HG02970 (cell line): ENCODE results near the gene FHIT.

Source experiments
- ATAC-seq: cut with Tn5 transposase; IDR thresholded peaks from one replicate; pipeline ENCODE4 v1.9.1; 2021; ENCODE audit warnings: mild to moderate bottlenecking, moderate library complexity, moderate number of reproducible peaks; ENCODE audit not compliant: unreplicated experiment, low FRiP score

FHIT gene

DNA sequence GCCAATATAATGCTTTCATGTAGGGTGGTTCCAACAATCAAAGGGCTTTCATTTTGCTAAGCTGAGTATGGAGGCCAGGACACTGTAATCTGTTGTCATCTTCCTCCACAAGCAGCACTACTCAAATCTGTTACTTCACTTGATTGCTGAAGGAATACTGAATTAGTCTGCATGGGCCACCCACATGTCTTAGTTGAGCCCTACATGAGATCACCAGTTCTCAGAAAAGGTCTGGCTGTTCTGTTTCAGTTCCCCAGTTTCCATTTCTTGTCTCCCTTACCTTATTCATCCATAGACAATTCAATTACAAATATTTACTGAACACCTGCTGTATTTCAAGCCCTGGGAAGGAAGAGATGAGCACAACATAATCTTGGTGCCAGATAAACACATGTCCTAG, 119.2 kb downstream of the FHIT start:
- ATAC-seq = no peak

DNA sequence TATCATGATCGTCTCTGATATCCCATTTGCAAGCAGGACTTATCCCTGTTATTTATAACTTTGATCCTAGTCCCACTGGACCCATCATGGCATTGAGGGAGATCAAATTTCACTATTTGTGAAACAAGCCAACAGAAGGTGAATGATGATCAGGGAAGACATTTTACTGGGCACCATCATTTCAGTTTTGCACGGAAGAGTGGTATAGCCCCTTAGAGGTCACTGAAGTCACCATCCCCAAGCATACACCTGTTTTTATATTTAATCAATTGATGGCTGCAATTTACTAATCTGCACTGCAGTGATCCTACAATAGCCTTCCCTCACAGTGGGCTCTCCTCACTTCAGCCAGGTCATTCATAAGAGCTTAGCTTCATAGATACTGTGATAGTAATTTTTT, 132.4 kb downstream of the FHIT start:
- ATAC-seq = no peak

DNA sequence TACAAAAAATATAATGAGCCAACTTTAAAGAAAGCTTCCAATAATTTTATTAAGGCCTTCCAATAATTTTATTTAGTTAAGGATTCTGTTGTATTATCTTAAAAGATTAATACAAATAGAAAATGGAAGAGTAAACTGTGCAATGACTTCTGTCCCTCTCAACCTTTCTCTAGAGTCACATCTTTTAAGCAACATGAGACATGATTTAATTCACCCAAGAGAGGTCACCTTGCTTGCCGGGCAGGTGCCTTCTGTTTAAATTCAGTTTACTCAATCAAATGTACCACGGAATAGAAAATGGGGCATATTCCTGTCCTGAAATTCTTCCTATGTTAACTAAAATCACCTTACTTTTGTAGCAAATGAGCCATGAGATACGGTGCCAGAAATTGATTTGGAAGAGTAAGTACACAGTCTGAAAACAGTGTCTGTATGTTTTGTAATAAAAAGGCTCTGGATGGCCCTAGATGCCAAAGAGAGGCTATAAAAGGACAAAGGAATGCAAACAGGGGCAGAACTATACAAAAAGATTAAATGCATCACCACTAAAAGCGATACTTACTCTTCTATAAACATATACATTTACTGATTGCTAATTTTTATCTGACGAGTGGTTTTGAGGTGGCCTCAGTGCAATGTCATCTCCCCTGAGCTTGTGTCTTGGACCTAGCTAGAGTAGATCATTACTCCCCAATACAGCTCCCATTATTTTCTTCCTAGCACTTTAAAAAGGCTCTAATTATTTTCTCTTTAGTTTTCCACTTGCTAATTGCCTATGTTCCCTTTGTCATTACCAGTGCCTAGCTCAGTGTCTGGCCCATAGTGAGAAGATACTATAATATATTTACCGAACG, 134.0 kb downstream of the FHIT start:
- no peak for ATAC-seq

DNA sequence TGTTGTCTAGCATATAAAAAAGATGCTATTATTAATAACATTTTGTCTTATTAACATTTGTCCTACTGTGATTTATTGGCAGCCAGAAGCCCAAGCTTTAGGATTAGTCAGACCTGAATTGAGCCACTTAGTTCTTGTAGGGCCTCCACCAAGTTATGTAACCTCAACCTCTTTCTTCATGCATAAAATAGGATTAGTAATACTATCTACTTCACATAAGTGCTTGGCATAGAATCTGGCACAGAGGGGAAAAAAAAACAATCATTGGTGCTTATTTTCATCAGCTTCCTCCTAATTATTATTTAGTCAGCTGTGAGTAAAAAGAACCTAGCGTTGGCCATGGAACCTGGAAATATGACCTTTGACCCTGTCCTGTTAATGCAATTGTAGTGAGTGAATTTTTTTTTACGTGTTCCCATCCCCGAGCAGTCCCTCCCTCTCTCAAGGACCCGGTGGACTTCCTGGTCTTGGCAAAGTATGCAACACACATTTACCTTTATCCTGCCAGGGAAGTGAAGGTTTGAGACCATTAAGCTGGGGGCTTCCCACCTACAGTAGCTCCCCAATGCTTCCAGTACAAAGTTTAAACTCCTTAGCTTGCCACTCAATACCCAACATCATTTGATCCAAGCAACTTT, 136.8 kb downstream of the FHIT start:
- no peak for ATAC-seq

- ATAC-seq = no peak
Observed at GRCh38 chr3:61111825-61112224, 139.4 kb downstream of the FHIT start.

- ATAC-seq = no peak
Observed at GRCh38 chr3:61110576-61110975, 140.7 kb downstream of the FHIT start.

DNA sequence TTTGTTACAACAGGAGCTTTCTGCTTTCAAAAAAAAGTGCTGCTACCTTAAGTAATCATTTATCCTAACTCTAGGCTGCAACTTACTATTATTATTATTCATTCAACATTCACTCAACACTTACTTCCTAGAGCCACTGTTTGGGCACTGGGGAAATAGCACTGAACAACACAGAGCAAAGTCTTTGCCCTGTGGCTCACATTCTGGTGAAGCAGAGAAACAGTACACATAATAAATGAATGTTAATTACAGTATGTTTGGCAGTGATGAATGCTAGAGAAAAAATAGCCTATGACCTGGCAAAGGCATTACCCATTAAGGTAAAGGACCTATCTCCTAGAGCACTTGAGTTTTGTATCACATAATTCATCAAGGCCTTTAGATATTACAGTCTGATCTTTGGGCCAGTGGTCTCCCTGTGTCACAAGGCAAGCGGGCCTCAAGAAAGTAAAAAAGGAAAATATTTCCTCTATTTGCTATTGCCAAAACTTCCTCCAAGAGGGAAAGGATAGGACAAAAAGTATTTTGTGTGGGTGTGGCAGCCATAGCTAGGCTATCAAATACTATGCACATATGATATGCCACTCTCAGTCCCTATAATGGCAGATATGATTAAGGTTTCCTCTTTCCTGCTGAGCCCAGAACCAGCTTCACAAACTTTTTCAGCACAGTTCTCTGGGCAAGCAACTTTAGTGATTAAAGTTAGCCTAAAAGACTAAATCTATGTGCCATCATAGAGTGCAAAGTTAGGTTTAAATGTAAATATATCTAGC, 142.8 kb downstream of the FHIT start:
- ATAC-seq = no peak

DNA sequence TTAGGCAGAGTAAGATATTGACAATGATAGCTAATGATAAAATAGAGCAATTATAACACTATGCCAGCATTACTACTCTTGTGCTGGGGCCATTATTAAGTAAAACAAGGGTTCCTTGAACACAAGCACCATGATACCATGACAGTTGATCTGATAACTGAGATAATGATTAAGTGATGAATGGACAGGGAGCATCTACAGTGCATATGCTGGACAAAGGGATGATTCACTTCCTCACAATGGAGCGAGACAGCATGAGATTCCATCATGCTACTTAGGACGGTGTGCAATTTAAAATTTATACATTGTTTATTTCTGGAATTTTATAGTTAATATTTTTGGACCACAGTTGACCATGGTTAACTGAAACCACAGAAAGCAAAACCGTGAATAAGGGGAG, 156.6 kb downstream of the FHIT start:
- ATAC-seq = no peak

- ATAC-seq = no peak
Observed at GRCh38 chr3:61093364-61093763, 157.9 kb downstream of the FHIT start.

DNA sequence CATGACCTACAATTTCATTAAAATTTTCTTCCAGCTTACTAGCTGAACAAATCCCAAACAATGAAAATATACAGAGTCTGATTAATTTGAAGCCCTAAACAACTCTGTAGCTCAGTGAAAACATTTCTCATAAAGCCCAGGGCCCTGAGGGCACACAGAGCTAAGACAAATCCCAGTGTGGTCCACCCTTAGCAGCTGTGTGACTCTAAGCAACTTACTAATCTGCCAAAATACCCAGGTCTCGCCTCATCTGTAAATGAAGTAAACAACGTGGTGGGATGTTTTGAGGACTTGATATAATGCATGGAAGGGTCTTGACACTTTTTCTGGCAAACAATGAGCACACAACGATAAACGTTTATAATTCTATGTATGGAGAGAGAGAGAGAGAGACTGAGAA, 158.4 kb downstream of the FHIT start:
- ATAC-seq = no peak

- ATAC-seq = no peak
Observed at GRCh38 chr3:61090389-61091169, 160.7 kb downstream of the FHIT start.

GRCh38 chr3:61087465-61087864, 163.8 kb downstream of the FHIT start:
- no peak for ATAC-seq

DNA sequence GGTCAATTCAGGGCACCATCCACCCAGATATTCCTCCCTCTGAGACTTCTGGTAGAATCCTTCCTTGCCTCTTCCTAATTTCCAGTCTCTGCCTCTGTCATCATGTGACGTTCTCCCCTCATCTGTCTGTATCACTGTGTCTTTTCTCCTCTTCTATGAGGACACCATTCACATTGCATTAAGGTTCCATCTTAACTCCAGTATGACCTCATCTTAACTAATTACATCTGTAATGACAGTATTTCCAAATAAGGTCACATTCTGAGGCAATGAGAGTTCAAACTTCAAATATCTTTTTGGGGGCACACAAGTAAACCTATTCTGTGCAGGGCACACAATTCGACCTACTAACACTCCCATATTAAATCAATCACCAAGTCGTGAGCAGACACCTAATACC, 169.7 kb downstream of the FHIT start:
- ATAC-seq = no peak

GRCh38 chr3:61080737-61081445, 170.4 kb downstream of the FHIT start:
- ATAC-seq = no peak

DNA sequence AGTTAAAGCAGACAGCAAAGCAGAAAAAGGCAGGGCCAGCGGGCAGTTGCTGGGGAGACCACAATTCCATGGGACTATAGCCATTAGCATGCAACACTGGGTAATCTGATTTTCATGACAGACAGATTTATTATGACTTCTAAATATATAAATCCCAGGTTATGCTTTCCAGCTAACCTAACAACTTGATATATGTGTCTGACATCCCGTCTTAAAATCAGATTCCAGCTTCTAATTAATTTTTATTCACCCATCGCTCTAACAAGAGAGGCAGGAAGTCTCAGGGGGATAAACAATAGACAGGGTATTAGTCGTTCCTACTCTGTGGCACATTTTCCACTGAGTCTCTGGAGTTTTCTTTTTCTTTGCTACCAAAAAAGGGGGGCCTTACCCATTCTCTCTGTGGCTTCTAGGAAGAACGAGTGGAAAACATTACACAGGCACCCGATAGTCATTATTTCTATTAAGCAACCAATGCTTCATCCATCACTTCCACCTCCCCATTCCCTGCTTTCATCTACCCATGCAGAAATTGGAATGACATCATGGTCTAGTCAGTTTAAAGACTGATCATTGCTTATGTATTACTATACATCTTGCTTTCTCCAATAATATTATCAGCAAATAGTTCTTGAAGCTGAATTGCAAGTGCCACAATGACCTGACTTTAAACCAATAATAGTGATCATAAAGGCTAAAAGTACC, 173.1 kb downstream of the FHIT start:
- ATAC-seq = no peak

- no peak for ATAC-seq
Observed at GRCh38 chr3:61077551-61077950, 173.7 kb downstream of the FHIT start.

DNA sequence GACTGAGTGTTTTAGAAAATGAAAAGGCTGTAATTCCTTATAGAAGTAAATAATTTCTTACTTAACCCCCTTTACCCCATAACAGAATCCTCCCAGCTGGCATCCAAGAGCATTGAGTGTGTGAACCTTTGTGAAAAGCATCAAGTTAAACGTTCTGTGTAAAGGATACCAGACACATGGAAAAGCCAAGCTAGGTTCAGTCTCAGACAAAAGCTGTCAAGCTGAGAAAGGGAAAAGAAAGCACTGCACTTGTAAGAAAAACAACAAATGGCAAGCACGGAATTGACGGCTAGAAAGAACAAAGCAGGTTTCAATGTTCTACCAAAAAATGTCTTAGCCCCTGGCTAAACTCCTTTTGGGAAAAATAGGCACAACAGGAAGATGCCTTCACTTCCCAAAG, 176.5 kb downstream of the FHIT start:
- no peak for ATAC-seq

DNA sequence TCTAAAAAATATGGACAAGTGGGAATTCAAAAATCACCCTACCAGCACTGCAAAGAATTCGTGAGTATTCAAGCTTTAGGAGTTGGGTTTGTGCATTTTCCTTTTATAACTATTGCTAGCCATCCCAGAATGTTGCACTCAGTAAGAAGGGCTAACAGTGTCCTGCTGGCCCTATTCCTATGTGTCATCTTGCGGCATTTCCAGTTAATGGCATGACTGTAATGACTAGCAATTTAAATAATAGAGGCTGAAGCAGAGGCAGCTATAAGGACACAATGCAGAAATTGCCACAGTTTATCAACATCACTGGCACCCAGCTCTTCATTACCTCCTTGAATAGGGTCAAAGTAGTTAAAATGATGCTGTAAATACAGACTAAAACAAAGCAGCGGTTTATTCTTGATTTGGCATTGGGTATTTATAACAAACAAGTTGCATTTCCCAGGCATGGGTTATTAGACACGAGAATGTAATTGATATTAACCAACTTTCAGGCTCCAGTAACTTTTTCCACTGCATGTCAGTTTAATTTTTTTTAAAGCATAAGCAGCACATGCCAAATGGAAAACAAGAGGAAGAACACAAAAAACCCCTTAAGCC, 177.6 kb downstream of the FHIT start:
- no peak for ATAC-seq

DNA sequence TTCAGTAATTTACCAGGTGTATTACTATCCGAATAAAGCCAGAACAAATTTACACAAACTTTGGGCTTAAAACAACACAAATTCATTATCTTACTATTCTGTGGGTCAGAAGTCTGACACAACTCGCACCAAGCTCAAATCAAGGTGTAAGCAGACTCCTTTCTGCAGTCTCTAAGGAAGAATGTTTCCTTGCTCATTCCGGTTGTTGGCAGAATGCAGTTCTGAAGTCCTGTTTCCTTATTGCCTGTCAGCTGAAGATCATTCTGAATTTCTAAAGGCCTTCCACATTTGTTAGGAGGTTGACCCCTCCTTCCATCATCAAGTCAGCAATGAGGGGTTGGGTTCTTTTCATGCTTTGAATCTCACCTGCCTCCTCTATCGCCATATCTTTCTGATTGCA, 183.2 kb downstream of the FHIT start:
- ATAC-seq = no peak
